OCI-LY7 (cell line): ENCODE data around the gene PHACTR3. TPM values are rescaled to one million over a fixed set of nuclear protein-coding genes. Genes with fewer than 3 reads are reported as not detected.

Experiments used
- BruUV-seq: library from RNA; stranded (reverse); fragments of 400-500 nt; replicated peaks from 2 replicates; lab custom pipeline; 2021; lab: Mats Ljungman, UMichigan
- CTCF ChIA-PET: fragments of 300-600 bp; sonication (Branson Sonifier 250); formaldehyde crosslinking; loops from one replicate; lab custom pipeline; 2022; ENCODE audit warnings: antibody characterized with exemption; ENCODE audit not compliant: unreplicated experiment; lab: Charles Lee
- POLR2A ChIA-PET: fragments of 300-600 bp; sonication (Branson Sonifier 250); formaldehyde crosslinking; loops from one replicate; lab custom pipeline; 2022; ENCODE audit warnings: antibody characterized with exemption; lab: Charles Lee
- DNase-seq: peaks from one replicate; pipeline ENCODE4 v3.0.0-alpha.2; 2015; ENCODE audit warnings: low spot score
- H2AFZ ChIP-seq: fragments of 200-600 bp; sonication (generic), shearing (Covaris generic); 2 replicates; pipeline ENCODE4 v1.6.1; 2014; ENCODE audit warnings: mild to moderate bottlenecking, antibody characterized with exemption, low read length, moderate library complexity
- H3K27ac ChIP-seq: fragments of 200-600 bp; sonication (generic); 2 replicates; pipeline ENCODE4 v1.5.1; 2014; ENCODE audit warnings: mixed run types, low read depth, mild to moderate bottlenecking, moderate library complexity, low read length, inconsistent platforms; ENCODE audit not compliant: poor library complexity, severe bottlenecking
- H3K36me3 ChIP-seq: fragments of 200-600 bp; sonication (generic); 2 replicates; pipeline ENCODE4 v1.6.1; 2014; ENCODE audit warnings: mild to moderate bottlenecking, antibody characterized with exemption, low read length, moderate library complexity, mixed read lengths; ENCODE audit not compliant: insufficient read depth
- H3K4me1 ChIP-seq: fragments of 200-600 bp; sonication (generic); 2 replicates; pipeline ENCODE4 v1.5.1; 2014; ENCODE audit warnings: mild to moderate bottlenecking, low read length; ENCODE audit not compliant: insufficient read depth, poor library complexity, severe bottlenecking
- H3K4me2 ChIP-seq: fragments of 200-600 bp; sonication (generic); 2 replicates; pipeline ENCODE4 v1.6.1; 2014; ENCODE audit warnings: mild to moderate bottlenecking, low read length
- H3K4me3 ChIP-seq: fragments of 200-600 bp; sonication (generic); 2 replicates; pipeline ENCODE4 v1.5.1; 2014; ENCODE audit warnings: mild to moderate bottlenecking, low read depth, low read length; ENCODE audit not compliant: poor library complexity, severe bottlenecking
- H3K79me2 ChIP-seq: fragments of 200-600 bp; sonication (generic); 2 replicates; pipeline ENCODE4 v1.6.1; 2016; ENCODE audit warnings: low read depth, mild to moderate bottlenecking, low read length, moderate library complexity, mixed read lengths; ENCODE audit not compliant: insufficient read depth
- H3K9me2 ChIP-seq: fragments of 200-600 bp; sonication (generic); 2 replicates; pipeline ENCODE4 v1.6.1; 2016; ENCODE audit warnings: mild to moderate bottlenecking, low read length, mixed read lengths; ENCODE audit not compliant: insufficient read depth
- H3K9me3 ChIP-seq: fragments of 200-600 bp; sonication (generic); 2 replicates; pipeline ENCODE4 v1.6.1; 2014; ENCODE audit warnings: mild to moderate bottlenecking, mixed run types, low read length, mixed read lengths
- H4K20me1 ChIP-seq: fragments of 200-600 bp; sonication (generic); 2 replicates; pipeline ENCODE4 v1.6.1; 2014; ENCODE audit warnings: mild to moderate bottlenecking, antibody characterized with exemption, low read length, moderate library complexity, mixed read lengths; ENCODE audit not compliant: insufficient read depth
- EZH2phosphoT487 ChIP-seq: fragments of 200-600 bp; sonication (generic); IDR thresholded peaks from 2 replicates; pipeline ENCODE4 v1.6.1; 2018; ENCODE audit warnings: low read depth, borderline replicate concordance, mild to moderate bottlenecking, mixed run types, antibody characterized with exemption, low read length, moderate library complexity, mixed read lengths
- intact Hi-C: fragments of 100-400 bp; cut with micrococcal nuclease; formaldehyde crosslinking; loops from one replicate; pipeline ENCODE4 v1.10.0; 2022; ENCODE audit not compliant: unreplicated experiment
- total RNA-seq, 2 experiments: library from RNA; depleted of rRNA in 1 of 2; stranded (reverse); fragments of >200 nt in 1 of 2; shearing (Covaris generic) in 1 of 2; gene quantifications; 2 replicates each; pipeline ENCODE4 v1.2.3, GENCODE V29; 2014 to 2022
- TF ChIP-seq, protein P1 (sequence below): fragments of 200-600 bp; sonication (generic); conservative IDR thresholded peaks from 2 replicates; pipeline ENCODE4 v1.5.1; 2014; ENCODE audit warnings: mild to moderate bottlenecking, antibody characterized with exemption, low read length, moderate library complexity, mixed read lengths

The PHACTR3 gene
- total RNA-seq, 2 experiments from 2014 or later, result 0.32 TPM; not detected in 1

DNA sequence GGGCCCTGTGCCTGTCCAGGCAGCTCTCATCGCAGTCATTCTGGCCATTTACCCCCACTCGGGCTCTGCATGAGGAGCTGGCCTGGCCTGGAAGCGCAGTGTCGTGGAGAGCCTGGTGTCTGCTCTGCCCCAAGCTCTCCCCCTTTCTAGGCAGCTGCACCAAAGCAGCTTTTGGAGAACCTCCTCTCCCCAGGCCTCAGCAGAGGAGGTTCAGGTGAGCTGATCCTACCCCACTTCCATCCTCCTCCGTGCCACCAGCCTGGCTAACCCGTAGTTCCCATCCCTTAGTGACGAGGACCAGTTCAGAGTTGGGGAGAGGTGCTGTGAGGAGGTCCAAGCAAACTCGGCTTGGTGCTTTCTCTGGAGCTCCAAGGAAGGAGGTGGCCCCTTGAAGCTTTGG, 30.5 kb upstream of the PHACTR3 start:
- Histone ChIP-seq H3K4me3 (no peak overlapping the region), H3K27ac (no peak overlapping the region), H4K20me1 (no peaks in the 10 kb centered on the region), H3K36me3 (no peaks in the 10 kb centered on the region), H3K79me2 (no peaks in the 10 kb centered on the region), H3K9me3 (no peaks in the 10 kb centered on the region), H2AFZ (no peak overlapping the region), H3K9me2 (no peaks in the 10 kb centered on the region), H3K4me2 (no peak overlapping the region), H3K4me1 (no peaks in the 10 kb centered on the region)
- BruUV-seq, result no TSS peak
- ChIA-PET POLR2A (no interaction called here), CTCF (no interaction called here)
- TF ChIP-seq, protein P1, sequence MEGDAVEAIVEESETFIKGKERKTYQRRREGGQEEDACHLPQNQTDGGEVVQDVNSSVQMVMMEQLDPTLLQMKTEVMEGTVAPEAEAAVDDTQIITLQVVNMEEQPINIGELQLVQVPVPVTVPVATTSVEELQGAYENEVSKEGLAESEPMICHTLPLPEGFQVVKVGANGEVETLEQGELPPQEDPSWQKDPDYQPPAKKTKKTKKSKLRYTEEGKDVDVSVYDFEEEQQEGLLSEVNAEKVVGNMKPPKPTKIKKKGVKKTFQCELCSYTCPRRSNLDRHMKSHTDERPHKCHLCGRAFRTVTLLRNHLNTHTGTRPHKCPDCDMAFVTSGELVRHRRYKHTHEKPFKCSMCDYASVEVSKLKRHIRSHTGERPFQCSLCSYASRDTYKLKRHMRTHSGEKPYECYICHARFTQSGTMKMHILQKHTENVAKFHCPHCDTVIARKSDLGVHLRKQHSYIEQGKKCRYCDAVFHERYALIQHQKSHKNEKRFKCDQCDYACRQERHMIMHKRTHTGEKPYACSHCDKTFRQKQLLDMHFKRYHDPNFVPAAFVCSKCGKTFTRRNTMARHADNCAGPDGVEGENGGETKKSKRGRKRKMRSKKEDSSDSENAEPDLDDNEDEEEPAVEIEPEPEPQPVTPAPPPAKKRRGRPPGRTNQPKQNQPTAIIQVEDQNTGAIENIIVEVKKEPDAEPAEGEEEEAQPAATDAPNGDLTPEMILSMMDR, result no peak
- TF ChIP-seq EZH2phosphoT487, result no peak
- intact Hi-C loops, result no loop called here
- DNase-seq, result no peak

DNA sequence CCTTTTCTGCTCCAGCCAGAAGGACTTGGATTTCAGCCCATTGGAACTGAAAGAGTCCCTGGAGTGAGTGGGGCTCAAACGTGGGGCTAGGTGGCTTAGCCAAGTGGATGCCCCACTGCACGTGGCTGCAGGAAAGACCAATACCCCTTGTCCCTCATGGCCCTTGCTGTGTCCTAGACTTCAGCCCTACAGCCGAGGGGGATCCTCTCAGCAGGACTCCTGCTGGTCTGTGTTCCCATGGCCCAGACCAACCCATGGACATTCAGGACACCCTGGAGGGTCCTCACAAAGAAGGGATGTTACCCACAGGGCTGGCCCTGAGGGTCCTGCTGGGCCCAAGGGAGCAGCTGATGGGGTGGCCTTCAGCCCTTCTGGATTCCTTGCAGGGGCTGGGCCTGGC, 30.0 kb upstream of the PHACTR3 start:
- BruUV-seq, result no TSS peak
- H3K4me2 ChIP-seq, result no peak overlapping the region
- no peaks in the 10 kb centered on the region for H3K4me1 ChIP-seq
- no peaks in the 10 kb centered on the region for H3K36me3 ChIP-seq
- H4K20me1 ChIP-seq, result no peaks in the 10 kb centered on the region
- intact Hi-C loops, result no loop called here
- no peaks in the 10 kb centered on the region for H3K79me2 ChIP-seq
- POLR2A ChIA-PET, result no interaction called here
- no peaks in the 10 kb centered on the region for H3K9me2 ChIP-seq
- H2AFZ ChIP-seq, result no peak overlapping the region
- CTCF ChIA-PET, result no interaction called here
- TF ChIP-seq, protein P1, result no peak
- TF ChIP-seq EZH2phosphoT487, result no peak
- DNase-seq, result no peak
- no peak overlapping the region for H3K27ac ChIP-seq
- no peaks in the 10 kb centered on the region for H3K9me3 ChIP-seq
- H3K4me3 ChIP-seq, result no peak overlapping the region

DNA sequence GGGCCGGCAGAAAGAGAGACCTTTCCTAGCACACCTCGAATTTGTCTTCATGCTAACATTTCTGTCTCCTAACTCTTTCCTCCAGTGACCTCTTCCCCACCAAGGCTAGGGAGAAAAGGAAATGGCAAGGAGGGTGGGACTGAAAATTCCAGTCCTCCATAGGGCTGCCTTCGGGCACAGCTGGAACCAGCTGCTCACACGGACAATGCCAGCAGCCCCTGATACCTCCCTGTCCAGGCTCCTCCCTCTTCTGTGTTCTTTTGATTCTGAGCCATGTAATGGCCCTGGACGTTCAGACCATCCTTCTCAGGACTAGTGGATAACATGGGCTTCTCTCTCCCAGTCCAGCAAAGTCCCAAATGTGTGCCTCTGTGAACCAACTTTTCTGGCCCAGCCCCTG, 29.1 kb upstream of the PHACTR3 start:
- ChIA-PET CTCF (no interaction called here), POLR2A (no interaction called here)
- Histone ChIP-seq H3K27ac (no peak overlapping the region), H3K4me2 (no peak overlapping the region), H4K20me1 (no peaks in the 10 kb centered on the region), H3K4me1 (no peaks in the 10 kb centered on the region), H2AFZ (no peak overlapping the region), H3K4me3 (no peak overlapping the region), H3K9me2 (no peaks in the 10 kb centered on the region), H3K36me3 (no peaks in the 10 kb centered on the region), H3K9me3 (no peaks in the 10 kb centered on the region), H3K79me2 (no peaks in the 10 kb centered on the region)
- intact Hi-C loops, result no loop called here
- DNase-seq, result no peak
- TF ChIP-seq, protein P1, result no peak
- no peak for TF ChIP-seq EZH2phosphoT487
- no TSS peak for BruUV-seq
